GM18861 (cell line): ENCODE measurements around the gene SLC25A42.
"Not testable (repeated sequence)": the region's sequence is repeated elsewhere in the genome, so short reads cannot be mapped to it uniquely, and the experiment has no call there.

ENCODE experiments used
- ATAC-seq: cut with Tn5 transposase; IDR thresholded peaks from one replicate; pipeline ENCODE4 v1.9.1; 2021; ENCODE audit not compliant: unreplicated experiment

Gene SLC25A42

GRCh38 chr19:19102566-19102965 lies 38.8 kb downstream of the SLC25A42 start:
- ATAC-seq, result not testable (repeated sequence)

GRCh38 chr19:19103167-19103566 lies 39.4 kb downstream of the SLC25A42 start:
- no peak for ATAC-seq

- no peak for ATAC-seq
Measured at GRCh38 chr19:19105365-19106055, 41.7 kb downstream of the SLC25A42 start.

- no peak for ATAC-seq
Measured at GRCh38 chr19:19106056-19106551, 42.3 kb downstream of the SLC25A42 start.

GRCh38 chr19:19106938-19107337 lies 43.1 kb downstream of the SLC25A42 start:
- not testable (repeated sequence) for ATAC-seq

GRCh38 chr19:19107654-19108053 lies 43.9 kb downstream of the SLC25A42 start:
- ATAC-seq, result no peak

GRCh38 chr19:19109601-19110000 lies 45.8 kb downstream of the SLC25A42 start:
- no peak for ATAC-seq

GRCh38 chr19:19110410-19111135 lies 46.8 kb downstream of the SLC25A42 start:
- no peak for ATAC-seq

- no peak for ATAC-seq
Measured at GRCh38 chr19:19111136-19111835, 47.5 kb downstream of the SLC25A42 start.

GRCh38 chr19:19111967-19112580 lies 48.3 kb downstream of the SLC25A42 start:
- ATAC-seq, result no peak

- ATAC-seq, result no peak
Measured at GRCh38 chr19:19113040-19113626, 49.3 kb downstream of the SLC25A42 start.

- no peak for ATAC-seq
Measured at GRCh38 chr19:19115954-19116353, 52.2 kb downstream of the SLC25A42 start.

GRCh38 chr19:19119325-19120237 lies 55.8 kb downstream of the SLC25A42 start:
- no peak for ATAC-seq

- no peak for ATAC-seq
Measured at GRCh38 chr19:19120308-19121231, 56.8 kb downstream of the SLC25A42 start.

- ATAC-seq, result no peak
Measured at GRCh38 chr19:19121371-19121770, 57.6 kb downstream of the SLC25A42 start.

- ATAC-seq, result no peak
Measured at GRCh38 chr19:19122902-19123301, 59.1 kb downstream of the SLC25A42 start.

- ATAC-seq, result no peak
Measured at GRCh38 chr19:19123386-19123785, 59.6 kb downstream of the SLC25A42 start.

- no peak for ATAC-seq
Measured at GRCh38 chr19:19126102-19126501, 62.3 kb downstream of the SLC25A42 start.

GRCh38 chr19:19131989-19132388 lies 68.2 kb downstream of the SLC25A42 start:
- no peak for ATAC-seq
